Purkinje cell (primary cell): Measurements from ENCODE around the gene JADE2. TPM values are rescaled to one million over a fixed set of nuclear protein-coding genes. Genes with fewer than 3 reads are reported as not detected.

Experiments used
- polyA plus RNA-seq: library from polyadenylated mRNA; unstranded; fragments of >200 nt; fragmentation: Nextera tagmentation; gene quantifications from 2 replicates; pipeline ENCODE4 v1.2.1, GENCODE V29; 2014

Gene JADE2
- polyA plus RNA-seq = 1.0 and 2.7 TPM in 2 replicates

DNA sequence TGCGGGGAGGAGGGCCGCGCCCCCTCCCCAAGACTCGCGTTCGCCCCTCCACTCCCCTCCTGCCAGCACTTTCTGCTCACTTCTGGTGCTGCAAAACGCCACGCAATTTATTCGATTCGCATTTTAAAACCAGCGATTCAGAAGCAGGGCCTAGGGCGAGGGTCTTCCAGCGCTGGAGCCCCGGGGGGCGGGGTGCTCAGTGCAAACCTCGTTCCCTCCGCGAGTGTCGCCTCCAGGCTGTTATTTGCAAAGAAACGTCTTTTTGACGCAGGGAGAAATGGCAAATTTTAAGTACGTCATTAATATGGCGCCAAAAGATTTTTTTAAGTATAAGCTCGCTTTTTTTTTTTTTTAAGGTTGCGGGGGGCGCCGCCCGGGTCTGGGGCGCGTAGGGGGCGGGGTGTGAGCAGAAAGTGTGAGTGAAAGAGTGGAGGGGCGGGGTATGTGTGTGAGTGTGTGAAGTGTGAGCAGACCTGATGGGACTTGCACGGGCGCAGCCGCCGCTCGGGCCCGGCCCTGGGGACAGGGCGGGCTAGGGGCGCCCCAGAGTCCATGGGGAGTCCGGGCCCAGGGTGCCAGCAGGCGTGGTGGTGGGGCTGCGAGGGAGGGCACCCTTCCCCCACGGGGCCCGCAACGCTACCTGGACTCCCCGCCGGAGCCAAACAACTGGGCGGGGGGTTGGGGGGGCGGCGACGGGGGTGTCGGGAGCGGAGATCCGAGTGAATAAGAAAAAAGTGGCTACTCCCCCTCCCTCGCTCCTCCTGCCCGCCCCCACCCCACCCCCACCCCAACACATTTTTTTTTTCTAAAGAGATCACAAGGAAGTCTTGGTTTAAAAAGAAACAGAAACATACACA lies at the start of gene JADE2:
Gene JADE2, plus strand, starts transcription at position 845 of the 857 bp plus-strand sequence. CDS start 10,188 bp downstream, outside the sequence.

Other genes starting within 250 kb of the JADE2 start
- gene CDKL3, start 158.5 kb upstream of the JADE2 start, polyA plus RNA-seq = 25.0 and 32.4 TPM in 2 replicates
- gene UBE2B, start 154.1 kb upstream of the JADE2 start, polyA plus RNA-seq = 151 and 221 TPM in 2 replicates
- gene CDKN2AIPNL, start 113.8 kb upstream of the JADE2 start, polyA plus RNA-seq = 17.1 and 28.7 TPM in 2 replicates
- gene SAR1B, start 107.2 kb downstream of the JADE2 start, polyA plus RNA-seq = 148 and 177 TPM in 2 replicates
- 5.3 and 6.6 TPM in 2 replicates for gene SEC24A, start 123.1 kb downstream of the JADE2 start, polyA plus RNA-seq
- 122 and 148 TPM in 2 replicates for gene CAMLG, start 212.9 kb downstream of the JADE2 start, polyA plus RNA-seq
- gene DDX46, start 233.1 kb downstream of the JADE2 start, polyA plus RNA-seq = 33.1 and 35.5 TPM in 2 replicates